Germinal center (tissue), 1 donor: ENCODE data around the gene HK3.

Experiments
- DNase-seq: peaks from one replicate; pipeline ENCODE4 v3.0.0; 2012; ENCODE audit warnings: mixed read lengths, low spot score

HK3 gene

GRCh38 chr5:176848651-176849050 is 50.5 kb downstream of the HK3 start:
- DNase-seq = no peak

- no peak for DNase-seq
Observed at GRCh38 chr5:176847726-176848290, 51.3 kb downstream of the HK3 start.

- no peak for DNase-seq
Observed at GRCh38 chr5:176847148-176847547, 52.0 kb downstream of the HK3 start.

GRCh38 chr5:176846335-176847140 is 52.6 kb downstream of the HK3 start:
- no peak for DNase-seq

- no peak for DNase-seq
Observed at GRCh38 chr5:176845392-176845713, 53.8 kb downstream of the HK3 start.

- no peak for DNase-seq
Observed at GRCh38 chr5:176844706-176845391, 54.3 kb downstream of the HK3 start.

GRCh38 chr5:176844281-176844680 is 54.9 kb downstream of the HK3 start:
- DNase-seq = no peak

GRCh38 chr5:176843673-176844072 is 55.5 kb downstream of the HK3 start:
- DNase-seq = no peak

- DNase-seq = peak; percentile 51
Observed at GRCh38 chr5:176837707-176838115, 61.4 kb downstream of the HK3 start.

GRCh38 chr5:176836811-176837706 is 62.1 kb downstream of the HK3 start:
- no peak for DNase-seq

GRCh38 chr5:176835918-176836317 is 63.2 kb downstream of the HK3 start:
- DNase-seq = no peak

- DNase-seq = no peak
Observed at GRCh38 chr5:176833286-176833685, 65.9 kb downstream of the HK3 start.

GRCh38 chr5:176832162-176832561 is 67.0 kb downstream of the HK3 start:
- no peak for DNase-seq

GRCh38 chr5:176831425-176831824 is 67.7 kb downstream of the HK3 start:
- DNase-seq = no peak

- DNase-seq = no peak
Observed at GRCh38 chr5:176830995-176831423, 68.1 kb downstream of the HK3 start.
